H1 (cell line): Measurements from ENCODE around the gene MKLN1. TPM values are rescaled to one million over a fixed set of nuclear protein-coding genes. Genes with fewer than 3 reads are reported as not detected.

Experiments
- CTCF ChIA-PET: fragments of 300-600 bp; sonication (Branson Sonifier 250); formaldehyde crosslinking; loops from one replicate; lab custom pipeline; 2021; ENCODE audit not compliant: partially characterized antibody; lab: Charles Lee
- POLR2A ChIA-PET: fragments of 300-600 bp; sonication (Branson Sonifier 250); formaldehyde crosslinking; loops from one replicate; lab custom pipeline; 2021; ENCODE audit warnings: inconsistent platforms; ENCODE audit not compliant: partially characterized antibody; lab: Charles Lee
- DNase-seq, 2 experiments: peaks; one replicate each; pipeline versions ENCODE4 v3.0.0 to v3.0.0-alpha.2; 2010 to 2022; ENCODE audit warnings: low spot score in 2 of 2, low read depth in 1 of 2, mixed read lengths in 1 of 2
- FAIRE-seq: peaks from 2 replicates; lab custom pipeline; 2011; peaks lifted over from hg19 to GRCh38; lab: Jason Lieb, UNC
- H2AFZ ChIP-seq: 2 replicates; pipeline ENCODE4 v1.8.1; 2012; ENCODE audit warnings: low read length, inconsistent platforms
- H2AK5ac ChIP-seq: 2 replicates; pipeline ENCODE4 v1.6.1; 2013; ENCODE audit warnings: low read depth, low read length
- H2BK120ac ChIP-seq: replicated peaks from 2 replicates; pipeline ENCODE3; 2013; ENCODE audit warnings: low read depth, low read length, inconsistent platforms
- H2BK12ac ChIP-seq: 2 replicates; pipeline ENCODE4 v1.6.1; 2013; ENCODE audit warnings: low read depth, low read length
- H2BK15ac ChIP-seq: 2 replicates; pipeline ENCODE4 v1.6.1; 2013; ENCODE audit warnings: low read length
- H2BK20ac ChIP-seq: 2 replicates; pipeline ENCODE4 v1.6.1; 2013; ENCODE audit warnings: low read length
- H2BK5ac ChIP-seq: 2 replicates; pipeline ENCODE4 v1.6.1; 2013; ENCODE audit warnings: low read depth, low read length
- H3K14ac ChIP-seq: 2 replicates; pipeline ENCODE4 v1.6.1; 2013; ENCODE audit warnings: inconsistent platforms; ENCODE audit not compliant: insufficient read length
- H3K18ac ChIP-seq: 2 replicates; pipeline ENCODE4 v1.6.1; 2013; ENCODE audit warnings: low read length; ENCODE audit errors: extremely low read depth
- H3K23ac ChIP-seq: 2 replicates; pipeline ENCODE4 v1.6.1; 2013; ENCODE audit warnings: inconsistent platforms; ENCODE audit not compliant: insufficient read length
- H3K23me2 ChIP-seq: 2 replicates; pipeline ENCODE4 v1.6.1; 2013; ENCODE audit warnings: low read depth, low read length
- H3K27ac ChIP-seq: 2 replicates; pipeline ENCODE4 v1.6.1; 2011; ENCODE audit warnings: low read depth, low read length, inconsistent platforms
- H3K27me3 ChIP-seq, 4 experiments: replicated peaks in 1 of 4; 1 replicate in 1 of 4; 2 replicates in 3 of 4; pipeline versions ENCODE4 v1.6.1 to v1.8.1; 2011 to 2013; ENCODE audit warnings: low read length in 3 of 4, mild to moderate bottlenecking in 3 of 4, inconsistent platforms in 2 of 4, mixed read lengths in 2 of 4, moderate library complexity in 1 of 4; ENCODE audit not compliant: control insufficient read depth in 3 of 4, insufficient read depth in 3 of 4; ENCODE audit errors: extremely low read depth in 1 of 4
- H3K36me3 ChIP-seq, 4 experiments: 2 replicates each; pipeline versions ENCODE4 v1.6.1 to v1.8.1; 2011 to 2013; ENCODE audit warnings: mild to moderate bottlenecking in 4 of 4, low read length in 3 of 4, moderate library complexity in 2 of 4, control low read depth in 1 of 4, inconsistent platforms in 1 of 4; ENCODE audit not compliant: insufficient read depth in 4 of 4, control insufficient read depth in 2 of 4
- H3K4ac ChIP-seq: replicated peaks from 2 replicates; pipeline ENCODE3; 2013; ENCODE audit warnings: low read length, low read depth, mixed read lengths, inconsistent platforms; ENCODE audit not compliant: insufficient read length
- H3K4me1 ChIP-seq, 4 experiments: replicated peaks in 1 of 4; 1 replicate in 1 of 4; 2 replicates in 3 of 4; pipeline versions ENCODE4 v1.6.1 to v1.8.1; 2011 to 2013; ENCODE audit warnings: low read length in 3 of 4, inconsistent platforms in 2 of 4, mixed read lengths in 1 of 4; ENCODE audit not compliant: insufficient read depth in 4 of 4, control insufficient read depth in 3 of 4
- H3K4me2 ChIP-seq, 2 experiments: 2 replicates each; pipeline versions ENCODE4 v1.6.1 to v1.8.1; 2011 to 2013; ENCODE audit warnings: low read depth in 2 of 2, low read length in 2 of 2, control low read depth in 1 of 2, inconsistent platforms in 1 of 2, mild to moderate bottlenecking in 1 of 2; ENCODE audit not compliant: insufficient read depth in 1 of 2
- H3K4me3 ChIP-seq, 4 experiments: fragments of 200-600, 300-600 bp in 1 of 4; sonication (generic), shearing (Covaris generic), sonication (Bioruptor Twin) in 1 of 4; 2 replicates each; pipeline versions ENCODE4 v1.5.1 to v1.8.1; 2011 to 2016; ENCODE audit warnings: low read length in 4 of 4, low read depth in 3 of 4, control low read depth in 2 of 4, inconsistent platforms in 2 of 4, mild to moderate bottlenecking in 2 of 4, mixed read lengths in 1 of 4, moderate library complexity in 1 of 4; ENCODE audit not compliant: insufficient read depth in 2 of 4; ENCODE audit errors: extremely low read depth in 1 of 4
- H3K56ac ChIP-seq: replicated peaks from 2 replicates; pipeline ENCODE3; 2013; ENCODE audit warnings: low read depth, mild to moderate bottlenecking, mixed read lengths, low read length, inconsistent platforms; ENCODE audit not compliant: insufficient read length
- H3K79me1 ChIP-seq: 2 replicates; pipeline ENCODE4 v1.6.1; 2013; ENCODE audit warnings: low read depth, low read length, control low read depth
- H3K79me2 ChIP-seq, 2 experiments: 2 replicates each; pipeline versions ENCODE4 v1.6.1 to v1.8.1; 2012 to 2013; ENCODE audit warnings: low read length in 2 of 2, mild to moderate bottlenecking in 2 of 2, inconsistent platforms in 1 of 2; ENCODE audit not compliant: insufficient read depth in 2 of 2, control insufficient read depth in 1 of 2
- H3K9ac ChIP-seq, 4 experiments: replicated peaks in 1 of 4; 1 replicate in 1 of 4; 2 replicates in 3 of 4; pipeline versions ENCODE4 v1.6.1 to v1.8.1; 2011 to 2013; ENCODE audit warnings: low read depth in 3 of 4, low read length in 3 of 4, control low read depth in 2 of 4, mild to moderate bottlenecking in 2 of 4, moderate library complexity in 2 of 4, inconsistent platforms in 1 of 4; ENCODE audit errors: extremely low read depth in 1 of 4
- H3K9me3 ChIP-seq, 2 experiments: 2 replicates each; pipeline versions ENCODE4 v1.6.1 to v1.8.1; 2012 to 2013; ENCODE audit warnings: mild to moderate bottlenecking in 2 of 2, moderate library complexity in 2 of 2, control low read depth in 1 of 2, inconsistent platforms in 1 of 2, low read depth in 1 of 2, low read length in 1 of 2, mixed read lengths in 1 of 2; ENCODE audit not compliant: insufficient read depth in 2 of 2
- H4K20me1 ChIP-seq, 2 experiments: replicated peaks in 1 of 2; 2 replicates each; pipeline versions ENCODE3 to v1.8.1; 2011 to 2013; ENCODE audit warnings: inconsistent platforms in 2 of 2, low read length in 2 of 2, mild to moderate bottlenecking in 1 of 2; ENCODE audit not compliant: insufficient read depth in 2 of 2, control insufficient read depth in 1 of 2
- H4K5ac ChIP-seq: 2 replicates; pipeline ENCODE4 v1.6.1; 2013; ENCODE audit warnings: low read length, low read depth, mixed read lengths, inconsistent platforms; ENCODE audit not compliant: insufficient read length
- H4K8ac ChIP-seq: 2 replicates; pipeline ENCODE4 v1.8.0; 2013; ENCODE audit warnings: mild to moderate bottlenecking, moderate library complexity, low read length, inconsistent platforms; ENCODE audit not compliant: insufficient read depth; ENCODE audit errors: extremely low read depth
- H4K91ac ChIP-seq: replicated peaks from 2 replicates; pipeline ENCODE3; 2013; ENCODE audit warnings: low read length, mixed read lengths, inconsistent platforms; ENCODE audit not compliant: insufficient read length
- ATF2 ChIP-seq: IDR thresholded peaks from 2 replicates; pipeline ENCODE4 v1.6.1; 2012; ENCODE audit warnings: low read length, inconsistent platforms
- POLR2A ChIP-seq, 2 experiments: IDR thresholded peaks; 1 replicate in 1 of 2; 2 replicates in 1 of 2; pipeline ENCODE4 v1.6.1; 2011; ENCODE audit warnings: low read depth in 2 of 2, low read length in 2 of 2, mild to moderate bottlenecking in 2 of 2; ENCODE audit errors: control extremely low read depth in 1 of 2
- POLR2AphosphoS5 ChIP-seq: IDR thresholded peaks from 2 replicates; pipeline ENCODE4 v1.6.1; 2011; ENCODE audit warnings: low read depth, low read length
- WGBS, 2 experiments: shearing (Covaris generic) in 1 of 2; methylation state at CpG; one replicate each; pipeline versions ENCODE4 v1.1.6 to v1.1.7; 2013 to 2015; ENCODE audit warnings: low lambda C conversion rate in 2 of 2, mixed read lengths in 2 of 2, inconsistent platforms in 1 of 2, low coverage in 1 of 2, missing lambda C conversion rate in 1 of 2; ENCODE audit not compliant: insufficient replicate concordance in 2 of 2, insufficient coverage in 1 of 2, insufficient read length in 1 of 2; ENCODE audit errors: extremely low coverage in 1 of 2, missing lambda C conversion rate in 1 of 2; 5-methylcytosine and 5-hydroxymethylcytosine counted together
- polyA plus RNA-seq, 7 experiments: library from polyadenylated mRNA; depleted of rRNA in 3 of 7; stranded (reverse) in 5 of 7; unstranded in 2 of 7; fragments of >200 nt in 5 of 7; fragments of 200-250 nt in 2 of 7; gene quantifications; 1 replicate in 5 of 7; 2 replicates in 1 of 7; 4 replicates in 1 of 7; pipeline versions ENCODE4 v1.2.1 to v1.2.3, GENCODE V29; 2011 to 2013; ENCODE audit warnings: missing spikeins in 2 of 7, mixed read lengths in 2 of 7
- total RNA-seq: library from RNA; stranded (reverse); fragmentation: NEBNext Ultra II Directional; extraction: Animal tissue kit (Norgen Biotek cat#: 25700); gene quantifications from 2 replicates; pipeline ENCODE4 v1.2.1, GENCODE V29; 2021

MKLN1 gene
- total and polyA plus RNA-seq, 2 of the 8 experiments (the other 6 are each of a cell fraction or from before 2014, with no cell fraction given), result 22.3 to 50.9 TPM

GRCh38 chr7:131508754-131509486 lies 181.2 kb downstream of the MKLN1 start:
- Histone ChIP-seq H3K4me2 (no peak overlapping the region), H3K23me2 (no peaks in the 10 kb centered on the region), H3K27ac (no peak overlapping the region), H3K79me1 (peaks cover 8% of the 10 kb centered on the region), H3K18ac (no peak overlapping the region; the same call in 1 of the 2 replicates), H2AFZ (no peak overlapping the region), H4K8ac (no peak overlapping the region), H4K91ac (no peak overlapping the region), H3K79me2 (peaks cover 8 to 70% of the 10 kb centered on the region in 2 experiments; a peak in 3 of 4 replicates), H2BK5ac (peak overlapping the region; percentile 4; the same call in 1 of the 2 replicates), H3K4ac (no peak overlapping the region), H3K4me1 (peaks cover 0 to 11% (median 6%) of the 10 kb centered on the region in 4 experiments; a peak in 5 of 7 replicates), H4K5ac (no peak overlapping the region), H3K4me3 (no peak overlapping the region), H3K9me3 (no peaks in the 10 kb centered on the region), H3K56ac (no peak overlapping the region), H3K27me3 (no peaks in the 10 kb centered on the region), H3K14ac (no peak overlapping the region), H2BK120ac (no peak overlapping the region), H2AK5ac (no peak overlapping the region), H2BK20ac (no peak overlapping the region), H3K36me3 (peaks cover 67 to 83% (median 73%) of the 10 kb centered on the region in 4 experiments), H3K23ac (no peak overlapping the region), H4K20me1 (peaks cover 45 to 53% of the 10 kb centered on the region in 2 experiments), H2BK12ac (no peak overlapping the region), H2BK15ac (no peak overlapping the region), H3K9ac (no peak overlapping the region; a peak in 1 of 7 replicates)
- CTCF ChIA-PET, result interaction anchor here (0.6 to 7.6 kb wide), 14 partner anchors 11 to 180 kb away, joined by 3 to 73 read pairs (median 5); no protein-coding TSS in a partner anchor
- TF ChIP-seq POLR2AphosphoS5 (0 out of 2 replicates have a peak, but pooled peaks have one; percentile 52), ATF2 (no peak), POLR2A (IDR thresholded peaks at IDR 0.05; ENCODE audit: control extremely low read depth in 1 of 2, low read depth in 2 of 2, low read length in 2 of 2) (peak in 1 of 2 experiments; percentile 29; a peak in 1 of 3 replicates)
- POLR2A ChIA-PET, result interaction anchor here (1.9 kb wide), 1 partner anchor 13 kb away, joined by 5 read pairs; no protein-coding TSS in a partner anchor
- DNase-seq (no peak), FAIRE-seq (no peak)
- whole genome bisulfite sequencing, 2 experiments, result 90% methylated on average over 10 of the region's 10 CpGs; no CpG with 5 or more reads in 1 of the 2 experiments
